Transverse colon (tissue), 4 donors: ENCODE data around the gene MAST2. TPM values are rescaled to one million over a fixed set of nuclear protein-coding genes. Genes with fewer than 3 reads are reported as not detected.
"Not testable (repeated sequence)": the region's sequence is repeated elsewhere in the genome, so short reads cannot be mapped to it uniquely, and the experiment has no call there.

Experiments used
- DNase-seq: peaks from one replicate; pipeline ENCODE4 v3.0.0-alpha.2; 2019
- H3K27ac ChIP-seq, 4 donors: fragments of 200-600 bp; sonication (generic); 2 replicates each; pipeline ENCODE4 v1.5.1; 2016 to 2018; ENCODE audit warnings: inconsistent platforms in 4 of 4
- H3K27me3 ChIP-seq: fragments of 200-600 bp; sonication (generic); 2 replicates; pipeline ENCODE4 v1.5.1; 2017; ENCODE audit warnings: inconsistent platforms
- H3K36me3 ChIP-seq, 4 donors: fragments of 200-600 bp; sonication (generic); 2 replicates each; pipeline ENCODE4 v1.5.1; 2017 to 2019; ENCODE audit warnings: inconsistent platforms in 4 of 4
- H3K4me1 ChIP-seq, 4 donors: fragments of 200-600 bp; sonication (generic); 2 replicates each; pipeline ENCODE4 v1.5.1; 2017 to 2020; ENCODE audit warnings: inconsistent platforms in 4 of 4
- H3K4me3 ChIP-seq, 4 donors: fragments of 200-600 bp; sonication (generic); 1 replicate in 1 of 4; 2 replicates in 3 of 4; pipeline versions ENCODE4 v1.5.1 to v1.6.1; 2017 to 2019; ENCODE audit warnings: inconsistent platforms in 4 of 4
- H3K9me3 ChIP-seq, 2 donors: fragments of 200-600 bp; sonication (generic); 2 replicates each; pipeline ENCODE4 v1.5.1; 2017 to 2019; ENCODE audit warnings: inconsistent platforms in 2 of 2
- CTCF ChIP-seq, 5 experiments: fragments of 200-600 bp in 3 of 5; fragments of 450-650 bp in 2 of 5; sonication (generic) in 3 of 5; IDR thresholded peaks; 1 replicate in 2 of 5; 2 replicates in 3 of 5; pipeline ENCODE4 v1.5.1; 2016 to 2017; ENCODE audit warnings: antibody characterized with exemption in 5 of 5, inconsistent platforms in 3 of 5, mild to moderate bottlenecking in 2 of 5, moderate library complexity in 1 of 5
- EP300 ChIP-seq: sonication (generic); formaldehyde crosslinking; IDR thresholded peaks from one replicate; pipeline ENCODE4 v1.6.1; 2017; ENCODE audit warnings: antibody characterized with exemption, low read depth
- POLR2A ChIP-seq: fragments of 450-650 bp; IDR thresholded peaks from one replicate; pipeline ENCODE4 v1.6.1; 2016; ENCODE audit warnings: antibody characterized with exemption, mild to moderate bottlenecking, moderate library complexity
- POLR2AphosphoS5 ChIP-seq, 3 donors: sonication (generic); formaldehyde crosslinking; IDR thresholded peaks; one replicate each; pipeline ENCODE4 v1.6.1; 2016; ENCODE audit warnings: antibody characterized with exemption in 3 of 3
- WGBS, 2 donors: methylation state at CpG; one replicate each; pipeline ENCODE4 v1.1.5; 2018; ENCODE audit warnings: low coverage in 1 of 2; 5-methylcytosine and 5-hydroxymethylcytosine counted together
- in situ Hi-C, 4 donors: fragments of 200-750 bp; cut with MboI; loops; one replicate each; pipeline versions ENCODE4 v1.15.0 to v1.15.1; 2017; ENCODE audit warnings: low sequenced_read_pairs in 3 of 4, low pct_ligation_motif_present in 1 of 4, low pct_unique_long_range_greater_than_20kb in 1 of 4
- intact Hi-C: fragments of 100-400 bp; cut with DNase I; formaldehyde crosslinking; loops from one replicate; pipeline ENCODE4 v1.15.1; 2023; ENCODE audit warnings: low total_unique reads
- total RNA-seq, 4 donors: library from RNA; depleted of rRNA; stranded (reverse); fragments of >200 nt; gene quantifications; one replicate each; pipeline ENCODE4 v1.1.0, GENCODE V29; 2016

MAST2 gene
- total RNA-seq, 4 donors from 2014 or later = 160 to 313 (median 161) TPM

GRCh38 chr1:45930258-45931150 is 127.1 kb downstream of the MAST2 start:
- no peaks in the 10 kb centered on the region for H3K9me3 ChIP-seq
- DNase-seq = no peak
- no peaks in the 10 kb centered on the region for H3K36me3 ChIP-seq
- in situ Hi-C loops = no loop called here
- TF ChIP-seq POLR2A (no peak), CTCF (IDR thresholded peaks at IDR 0.05) (no peak), EP300 (no peak), POLR2AphosphoS5 (IDR thresholded peaks at IDR 0.05) (no peak)
- 82 to 95% methylated on average over 4 to 7 of the region's 7 CpGs for WGBS, 2 donors
- no peaks in the 10 kb centered on the region for H3K27me3 ChIP-seq
- peaks cover 4 to 29% (median 13%) of the 10 kb centered on the region in 4 donors for H3K4me1 ChIP-seq
- no peak overlapping the region for H3K4me3 ChIP-seq
- peak overlapping the region in 3 of 4 donors; percentile 0 to 34 (median 1) for H3K27ac ChIP-seq
- intact Hi-C loops = no loop called here

- 71% methylated on average over 6 of the region's 6 CpGs; no CpG with 5 or more reads in 1 of the 2 donors for WGBS, 2 donors
- H3K27me3 ChIP-seq, intact Hi-C loops, H3K36me3 ChIP-seq, in situ Hi-C loops, H3K27ac ChIP-seq, H3K4me3 ChIP-seq, H3K9me3 ChIP-seq: not testable (repeated sequence)
- DNase-seq = peak; percentile 35
- H3K4me1 ChIP-seq = peaks cover 4 to 21% (median 13%) of the 10 kb centered on the region in 4 donors
Observed at GRCh38 chr1:45932205-45932604, 128.8 kb downstream of the MAST2 start.

GRCh38 chr1:45934947-45935346 is 131.5 kb downstream of the MAST2 start:
- H3K27ac ChIP-seq = no peak overlapping the region
- TF ChIP-seq CTCF (IDR thresholded peaks at IDR 0.05) = no peak
- TF ChIP-seq POLR2AphosphoS5 (IDR thresholded peaks at IDR 0.05) = no peak
- no peak for TF ChIP-seq EP300
- TF ChIP-seq POLR2A = no peak
- H3K4me1 ChIP-seq = peaks cover 0 to 14% (median 6%) of the 10 kb centered on the region in 4 donors
- no peaks in the 10 kb centered on the region for H3K9me3 ChIP-seq
- no peak overlapping the region for H3K4me3 ChIP-seq
- intact Hi-C loops (no loop called here), in situ Hi-C loops (no loop called here)
- WGBS, 2 donors = 82 to 84% methylated on average over 3 of the region's 3 CpGs
- DNase-seq = no peak
- H3K36me3 ChIP-seq = no peaks in the 10 kb centered on the region
- H3K27me3 ChIP-seq = no peaks in the 10 kb centered on the region

GRCh38 chr1:45938029-45938428 is 134.6 kb downstream of the MAST2 start:
- intact Hi-C loops (no loop called here), in situ Hi-C loops (no loop called here)
- H3K4me3 ChIP-seq = no peak overlapping the region
- no peaks in the 10 kb centered on the region for H3K9me3 ChIP-seq
- H3K4me1 ChIP-seq = peaks cover 0 to 4% (median 2%) of the 10 kb centered on the region in 4 donors
- peaks cover 0 to 6% (median 0%) of the 10 kb centered on the region in 4 donors for H3K36me3 ChIP-seq
- no peaks in the 10 kb centered on the region for H3K27me3 ChIP-seq
- TF ChIP-seq EP300 = no peak
- no peak for TF ChIP-seq POLR2A
- no peak for TF ChIP-seq CTCF (IDR thresholded peaks at IDR 0.05)
- no peak for TF ChIP-seq POLR2AphosphoS5 (IDR thresholded peaks at IDR 0.05)
- no peak for DNase-seq
- H3K27ac ChIP-seq = peak overlapping the region in 1 of 4 donors; percentile 9
